Thyroid gland (tissue), 4 donors: Measurements from ENCODE around the gene KCNG1.
A peak's percentile ranks its signal among the peaks of the same experiment; 100 is the strongest.

ENCODE experiments used
- CTCF ChIP-seq, 6 experiments: fragments of 200-600 bp in 3 of 6; fragments of 450-650 bp in 3 of 6; sonication (generic) in 3 of 6; IDR thresholded peaks; one replicate each; pipeline ENCODE4 v1.5.1; 2016 to 2019; ENCODE audit warnings: antibody characterized with exemption in 6 of 6, mild to moderate bottlenecking in 2 of 6, inconsistent platforms in 1 of 6, moderate library complexity in 1 of 6
- POLR2A ChIP-seq, 2 donors: fragments of 450-650 bp; IDR thresholded peaks; one replicate each; pipeline ENCODE4 v1.6.1; 2017; ENCODE audit warnings: antibody characterized with exemption in 2 of 2, mild to moderate bottlenecking in 2 of 2, moderate library complexity in 1 of 2

- TF ChIP-seq CTCF (IDR thresholded peaks at IDR 0.05): peak; percentile 38 to 77 (median 53)
- TF ChIP-seq POLR2A (IDR thresholded peaks at IDR 0.05): no peak
Observed at GRCh38 chr20:50980851-50981713, 41.8 kb downstream of the KCNG1 start.
